GM19238 (cell line): ENCODE measurements around the gene SHLD2.
"Not testable (repeated sequence)": the region's sequence is repeated elsewhere in the genome, so short reads cannot be mapped to it uniquely, and the experiment has no call there.

ENCODE experiments used
- DNase-seq: peaks from one replicate; pipeline ENCODE4 v3.0.0; 2011; ENCODE audit warnings: low spot score; ENCODE audit not compliant: insufficient read length

Gene SHLD2

GRCh38 chr10:87084291-87084782 lies 10.7 kb upstream of the SHLD2 start:
- DNase-seq, result not testable (repeated sequence)

GRCh38 chr10:87085537-87085936 lies 9.5 kb upstream of the SHLD2 start:
- DNase-seq, result no peak

GRCh38 chr10:87089746-87090145 lies 5.3 kb upstream of the SHLD2 start:
- DNase-seq, result no peak

- no peak for DNase-seq
Observed at GRCh38 chr10:87090779-87091178, 4.2 kb upstream of the SHLD2 start.

- no peak for DNase-seq
Observed at GRCh38 chr10:87092376-87092860, 2.6 kb upstream of the SHLD2 start.

GRCh38 chr10:87092861-87093631 lies 2.0 kb upstream of the SHLD2 start:
- peak; percentile 10 for DNase-seq

- peak; percentile 34 for DNase-seq
Observed at GRCh38 chr10:87093632-87094372, 1.2 kb upstream of the SHLD2 start.

- no peak for DNase-seq
Observed at GRCh38 chr10:87095236-87095945, 385 bp downstream of the SHLD2 start.

- DNase-seq, result no peak
Observed at GRCh38 chr10:87101996-87102395, 7.0 kb downstream of the SHLD2 start.

GRCh38 chr10:87104727-87105126 lies 9.7 kb downstream of the SHLD2 start:
- DNase-seq, result not testable (repeated sequence)

GRCh38 chr10:87105446-87106124 lies 10.6 kb downstream of the SHLD2 start:
- no peak for DNase-seq

- DNase-seq, result not testable (repeated sequence)
Observed at GRCh38 chr10:87118122-87118521, 23.1 kb downstream of the SHLD2 start.

GRCh38 chr10:87119029-87119428 lies 24.0 kb downstream of the SHLD2 start:
- not testable (repeated sequence) for DNase-seq

- not testable (repeated sequence) for DNase-seq
Observed at GRCh38 chr10:87123351-87123750, 28.3 kb downstream of the SHLD2 start.

- not testable (repeated sequence) for DNase-seq
Observed at GRCh38 chr10:87127048-87127447, 32.0 kb downstream of the SHLD2 start.

- DNase-seq, result not testable (repeated sequence)
Observed at GRCh38 chr10:87127607-87128156, 32.7 kb downstream of the SHLD2 start.

- not testable (repeated sequence) for DNase-seq
Observed at GRCh38 chr10:87132176-87132575, 37.2 kb downstream of the SHLD2 start.

GRCh38 chr10:87133936-87134335 lies 38.9 kb downstream of the SHLD2 start:
- not testable (repeated sequence) for DNase-seq

- DNase-seq, result not testable (repeated sequence)
Observed at GRCh38 chr10:87134440-87134839, 39.4 kb downstream of the SHLD2 start.

- not testable (repeated sequence) for DNase-seq
Observed at GRCh38 chr10:87137478-87137877, 42.5 kb downstream of the SHLD2 start.
